GM23338 (cell line): ENCODE results near the gene CRK. TPM values are rescaled to one million over a fixed set of nuclear protein-coding genes. Genes with fewer than 3 reads are reported as not detected.

Source experiments
- ATAC-seq: fragments of 200-7000 bp; cut with Tn5 transposase; 3 replicates; pipeline ENCODE4 v1.9.1; 2020
- DNase-seq: peaks from one replicate; pipeline ENCODE4 v3.0.0-alpha.2; 2015; ENCODE audit warnings: low spot score
- H2AFZ ChIP-seq: fragments of 200-600 bp; sonication (generic); 2 replicates; pipeline ENCODE4 v1.8.0; 2016; ENCODE audit warnings: antibody characterized with exemption, mild to moderate bottlenecking, moderate library complexity
- H3F3A ChIP-seq: fragments of 200-600 bp; sonication (generic); replicated peaks from 2 replicates; pipeline ENCODE4 v1.8.0; 2017; ENCODE audit warnings: antibody characterized with exemption, mixed run types, low read depth
- H3K27ac ChIP-seq: fragments of 200-600 bp; sonication (generic); 2 replicates; pipeline ENCODE4 v1.6.1; 2016; ENCODE audit warnings: low read depth
- H3K27me3 ChIP-seq: fragments of 200-600 bp; sonication (generic); 2 replicates; pipeline ENCODE4 v1.8.0; 2016; ENCODE audit warnings: mild to moderate bottlenecking, mixed run types, moderate library complexity; ENCODE audit not compliant: insufficient read depth
- H3K36me3 ChIP-seq: fragments of 200-600 bp; sonication (generic); 2 replicates; pipeline ENCODE4 v1.8.0; 2016; ENCODE audit warnings: mild to moderate bottlenecking; ENCODE audit not compliant: insufficient read depth
- H3K4me1 ChIP-seq: fragments of 200-600 bp; sonication (generic); 2 replicates; pipeline ENCODE4 v1.8.0; 2016; ENCODE audit warnings: mild to moderate bottlenecking, moderate library complexity; ENCODE audit not compliant: insufficient read depth
- H3K4me2 ChIP-seq: fragments of 200-600 bp; sonication (generic); 2 replicates; pipeline ENCODE4 v1.7.1; 2017; ENCODE audit warnings: mixed run types
- H3K4me3 ChIP-seq: fragments of 200-600 bp; sonication (generic); 2 replicates; pipeline ENCODE4 v1.6.1; 2016; ENCODE audit warnings: mixed run types
- H3K79me2 ChIP-seq: fragments of 200-600 bp; sonication (generic); replicated peaks from 2 replicates; pipeline ENCODE4 v1.8.0; 2017; ENCODE audit warnings: mild to moderate bottlenecking; ENCODE audit not compliant: insufficient read depth
- H3K9me2 ChIP-seq: fragments of 200-600 bp; sonication (generic); 2 replicates; pipeline ENCODE4 v1.8.0; 2017; ENCODE audit not compliant: insufficient read depth
- H4K20me1 ChIP-seq: fragments of 200-600 bp; sonication (generic); replicated peaks from 2 replicates; pipeline ENCODE4 v1.8.0; 2017; ENCODE audit warnings: mild to moderate bottlenecking; ENCODE audit not compliant: insufficient read depth
- H3K27ac Mint-ChIP-seq: 2 replicates; pipeline ENCODE4 v1.8.0; 2020; ENCODE audit warnings: inconsistent platforms, mild to moderate bottlenecking, moderate library complexity, mixed read lengths
- H3K27me3 Mint-ChIP-seq: 3 replicates; pipeline ENCODE4 v1.8.0; 2022; ENCODE audit warnings: low read depth, mild to moderate bottlenecking, moderate library complexity, mixed read lengths, inconsistent platforms; ENCODE audit not compliant: insufficient read depth, poor library complexity
- H3K36me3 Mint-ChIP-seq: 3 replicates; pipeline ENCODE4 v1.8.0; 2021; ENCODE audit warnings: low read depth, mild to moderate bottlenecking, inconsistent platforms, moderate library complexity, mixed read lengths
- H3K4me1 Mint-ChIP-seq: 3 replicates; pipeline ENCODE4 v1.8.0; 2020; ENCODE audit warnings: mild to moderate bottlenecking, inconsistent platforms, mixed read lengths
- H3K4me3 Mint-ChIP-seq: 3 replicates; pipeline ENCODE4 v1.8.0; 2021; ENCODE audit warnings: moderate library complexity, mild to moderate bottlenecking, inconsistent platforms, mixed read lengths
- H3K9me3 Mint-ChIP-seq: 3 replicates; pipeline ENCODE4 v1.8.0; 2020; ENCODE audit warnings: moderate library complexity, mild to moderate bottlenecking, inconsistent platforms, mixed read lengths
- CREB1 ChIP-seq: fragments of 250-450 bp; sonication (Bioruptor Pico); IDR thresholded peaks from 2 replicates; pipeline ENCODE4 v1.5.0; 2020; ENCODE audit warnings: low read depth, mild to moderate bottlenecking, moderate library complexity
- EZH2 ChIP-seq: fragments of 200-600 bp; sonication (generic); IDR thresholded peaks from one replicate; pipeline ENCODE4 v1.8.0; 2017; ENCODE audit warnings: antibody characterized with exemption, mild to moderate bottlenecking, low read depth; ENCODE audit not compliant: unreplicated experiment
- EZH2phosphoT487 ChIP-seq: fragments of 200-600 bp; sonication (generic); IDR thresholded peaks from one replicate; pipeline ENCODE4 v1.8.1; 2018; ENCODE audit warnings: antibody characterized with exemption; ENCODE audit not compliant: unreplicated experiment
- JUNB ChIP-seq: IDR thresholded peaks from one replicate; pipeline ENCODE4 v1.6.1; 2016; ENCODE audit warnings: antibody characterized with exemption; ENCODE audit not compliant: unreplicated experiment
- POLR2AphosphoS5 ChIP-seq: IDR thresholded peaks from 2 replicates; pipeline ENCODE4 v1.6.1; 2016; ENCODE audit warnings: antibody characterized with exemption, low read depth
- ZNF331 ChIP-seq: fragments of 250-450 bp; sonication (Bioruptor Pico); IDR thresholded peaks from 2 replicates; pipeline ENCODE4 v1.5.0; 2020; ENCODE audit warnings: low read depth, mild to moderate bottlenecking, moderate library complexity
- polyA plus RNA-seq: library from polyadenylated mRNA; unstranded; fragments of >200 nt; fragmentation: Nextera tagmentation; extraction: Ambion mirVana; gene quantifications from 2 replicates; pipeline ENCODE4 v1.2.1, GENCODE V29; 2016
- total RNA-seq: library from RNA; depleted of rRNA; stranded (reverse); fragments of >200 nt; shearing (Covaris generic); gene quantifications from 2 replicates; pipeline ENCODE4 v1.2.3, GENCODE V29; 2014
- TF ChIP-seq, protein P1 (sequence below): IDR thresholded peaks from one replicate; pipeline ENCODE4 v1.6.1; 2018; ENCODE audit warnings: antibody characterized with exemption; ENCODE audit not compliant: unreplicated experiment
- TF ChIP-seq, protein P2 (sequence below): IDR thresholded peaks from 2 replicates; pipeline ENCODE4 v1.6.1; 2016; ENCODE audit warnings: antibody characterized with exemption
- TF ChIP-seq, protein P3 (sequence below): fragments of 250-450 bp; sonication (Bioruptor Pico); IDR thresholded peaks from 2 replicates; pipeline ENCODE4 v1.5.0; 2020; ENCODE audit warnings: mild to moderate bottlenecking, moderate library complexity

The CRK gene
- total and polyA plus RNA-seq, 2 experiments from 2014 or later: 32.6 to 59.8 TPM

GRCh38 chr17:1375615-1376014 lies 80.4 kb downstream of the CRK start (continued):
- no peak for TF ChIP-seq JUNB
- TF ChIP-seq, protein P1, sequence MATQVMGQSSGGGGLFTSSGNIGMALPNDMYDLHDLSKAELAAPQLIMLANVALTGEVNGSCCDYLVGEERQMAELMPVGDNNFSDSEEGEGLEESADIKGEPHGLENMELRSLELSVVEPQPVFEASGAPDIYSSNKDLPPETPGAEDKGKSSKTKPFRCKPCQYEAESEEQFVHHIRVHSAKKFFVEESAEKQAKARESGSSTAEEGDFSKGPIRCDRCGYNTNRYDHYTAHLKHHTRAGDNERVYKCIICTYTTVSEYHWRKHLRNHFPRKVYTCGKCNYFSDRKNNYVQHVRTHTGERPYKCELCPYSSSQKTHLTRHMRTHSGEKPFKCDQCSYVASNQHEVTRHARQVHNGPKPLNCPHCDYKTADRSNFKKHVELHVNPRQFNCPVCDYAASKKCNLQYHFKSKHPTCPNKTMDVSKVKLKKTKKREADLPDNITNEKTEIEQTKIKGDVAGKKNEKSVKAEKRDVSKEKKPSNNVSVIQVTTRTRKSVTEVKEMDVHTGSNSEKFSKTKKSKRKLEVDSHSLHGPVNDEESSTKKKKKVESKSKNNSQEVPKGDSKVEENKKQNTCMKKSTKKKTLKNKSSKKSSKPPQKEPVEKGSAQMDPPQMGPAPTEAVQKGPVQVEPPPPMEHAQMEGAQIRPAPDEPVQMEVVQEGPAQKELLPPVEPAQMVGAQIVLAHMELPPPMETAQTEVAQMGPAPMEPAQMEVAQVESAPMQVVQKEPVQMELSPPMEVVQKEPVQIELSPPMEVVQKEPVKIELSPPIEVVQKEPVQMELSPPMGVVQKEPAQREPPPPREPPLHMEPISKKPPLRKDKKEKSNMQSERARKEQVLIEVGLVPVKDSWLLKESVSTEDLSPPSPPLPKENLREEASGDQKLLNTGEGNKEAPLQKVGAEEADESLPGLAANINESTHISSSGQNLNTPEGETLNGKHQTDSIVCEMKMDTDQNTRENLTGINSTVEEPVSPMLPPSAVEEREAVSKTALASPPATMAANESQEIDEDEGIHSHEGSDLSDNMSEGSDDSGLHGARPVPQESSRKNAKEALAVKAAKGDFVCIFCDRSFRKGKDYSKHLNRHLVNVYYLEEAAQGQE: no peak
- no peak for TF ChIP-seq EZH2
- TF ChIP-seq, protein P2, sequence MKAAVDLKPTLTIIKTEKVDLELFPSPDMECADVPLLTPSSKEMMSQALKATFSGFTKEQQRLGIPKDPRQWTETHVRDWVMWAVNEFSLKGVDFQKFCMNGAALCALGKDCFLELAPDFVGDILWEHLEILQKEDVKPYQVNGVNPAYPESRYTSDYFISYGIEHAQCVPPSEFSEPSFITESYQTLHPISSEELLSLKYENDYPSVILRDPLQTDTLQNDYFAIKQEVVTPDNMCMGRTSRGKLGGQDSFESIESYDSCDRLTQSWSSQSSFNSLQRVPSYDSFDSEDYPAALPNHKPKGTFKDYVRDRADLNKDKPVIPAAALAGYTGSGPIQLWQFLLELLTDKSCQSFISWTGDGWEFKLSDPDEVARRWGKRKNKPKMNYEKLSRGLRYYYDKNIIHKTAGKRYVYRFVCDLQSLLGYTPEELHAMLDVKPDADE: no peak

GRCh38 chr17:1374431-1375177 lies 81.4 kb downstream of the CRK start:
- Mint-ChIP-seq H3K9me3 (no peaks in the 10 kb centered on the region), H3K27ac (no peak overlapping the region), H3K4me1 (peaks cover 44% of the 10 kb centered on the region), H3K4me3 (no peak overlapping the region; the same call in 2 of the 3 replicates), H3K36me3 (peaks cover 34% of the 10 kb centered on the region), H3K27me3 (peaks cover 11% of the 10 kb centered on the region)
- 0 out of 2 replicates have a peak overlapping the region, but pooled peaks have one; percentile 51 for H3K4me2 ChIP-seq
- peaks cover 91% of the 10 kb centered on the region for H4K20me1 ChIP-seq
- no peak for DNase-seq
- no peak for ATAC-seq
- H3K4me1 ChIP-seq: peaks cover 49% of the 10 kb centered on the region
- H3K27ac ChIP-seq: 0 out of 2 replicates have a peak overlapping the region, but pooled peaks have one; percentile 23
- H3K27me3 ChIP-seq: no peaks in the 10 kb centered on the region
- H3F3A ChIP-seq: peaks cover 28% of the 10 kb centered on the region
- no peak overlapping the region for H2AFZ ChIP-seq
- H3K79me2 ChIP-seq: peaks cover 100% of the 10 kb centered on the region
- no peak overlapping the region for H3K4me3 ChIP-seq
- no peaks in the 10 kb centered on the region for H3K36me3 ChIP-seq
- no peaks in the 10 kb centered on the region for H3K9me2 ChIP-seq
- TF ChIP-seq CREB1 (CRISPR knock-in tag): no peak
- TF ChIP-seq, protein P3, sequence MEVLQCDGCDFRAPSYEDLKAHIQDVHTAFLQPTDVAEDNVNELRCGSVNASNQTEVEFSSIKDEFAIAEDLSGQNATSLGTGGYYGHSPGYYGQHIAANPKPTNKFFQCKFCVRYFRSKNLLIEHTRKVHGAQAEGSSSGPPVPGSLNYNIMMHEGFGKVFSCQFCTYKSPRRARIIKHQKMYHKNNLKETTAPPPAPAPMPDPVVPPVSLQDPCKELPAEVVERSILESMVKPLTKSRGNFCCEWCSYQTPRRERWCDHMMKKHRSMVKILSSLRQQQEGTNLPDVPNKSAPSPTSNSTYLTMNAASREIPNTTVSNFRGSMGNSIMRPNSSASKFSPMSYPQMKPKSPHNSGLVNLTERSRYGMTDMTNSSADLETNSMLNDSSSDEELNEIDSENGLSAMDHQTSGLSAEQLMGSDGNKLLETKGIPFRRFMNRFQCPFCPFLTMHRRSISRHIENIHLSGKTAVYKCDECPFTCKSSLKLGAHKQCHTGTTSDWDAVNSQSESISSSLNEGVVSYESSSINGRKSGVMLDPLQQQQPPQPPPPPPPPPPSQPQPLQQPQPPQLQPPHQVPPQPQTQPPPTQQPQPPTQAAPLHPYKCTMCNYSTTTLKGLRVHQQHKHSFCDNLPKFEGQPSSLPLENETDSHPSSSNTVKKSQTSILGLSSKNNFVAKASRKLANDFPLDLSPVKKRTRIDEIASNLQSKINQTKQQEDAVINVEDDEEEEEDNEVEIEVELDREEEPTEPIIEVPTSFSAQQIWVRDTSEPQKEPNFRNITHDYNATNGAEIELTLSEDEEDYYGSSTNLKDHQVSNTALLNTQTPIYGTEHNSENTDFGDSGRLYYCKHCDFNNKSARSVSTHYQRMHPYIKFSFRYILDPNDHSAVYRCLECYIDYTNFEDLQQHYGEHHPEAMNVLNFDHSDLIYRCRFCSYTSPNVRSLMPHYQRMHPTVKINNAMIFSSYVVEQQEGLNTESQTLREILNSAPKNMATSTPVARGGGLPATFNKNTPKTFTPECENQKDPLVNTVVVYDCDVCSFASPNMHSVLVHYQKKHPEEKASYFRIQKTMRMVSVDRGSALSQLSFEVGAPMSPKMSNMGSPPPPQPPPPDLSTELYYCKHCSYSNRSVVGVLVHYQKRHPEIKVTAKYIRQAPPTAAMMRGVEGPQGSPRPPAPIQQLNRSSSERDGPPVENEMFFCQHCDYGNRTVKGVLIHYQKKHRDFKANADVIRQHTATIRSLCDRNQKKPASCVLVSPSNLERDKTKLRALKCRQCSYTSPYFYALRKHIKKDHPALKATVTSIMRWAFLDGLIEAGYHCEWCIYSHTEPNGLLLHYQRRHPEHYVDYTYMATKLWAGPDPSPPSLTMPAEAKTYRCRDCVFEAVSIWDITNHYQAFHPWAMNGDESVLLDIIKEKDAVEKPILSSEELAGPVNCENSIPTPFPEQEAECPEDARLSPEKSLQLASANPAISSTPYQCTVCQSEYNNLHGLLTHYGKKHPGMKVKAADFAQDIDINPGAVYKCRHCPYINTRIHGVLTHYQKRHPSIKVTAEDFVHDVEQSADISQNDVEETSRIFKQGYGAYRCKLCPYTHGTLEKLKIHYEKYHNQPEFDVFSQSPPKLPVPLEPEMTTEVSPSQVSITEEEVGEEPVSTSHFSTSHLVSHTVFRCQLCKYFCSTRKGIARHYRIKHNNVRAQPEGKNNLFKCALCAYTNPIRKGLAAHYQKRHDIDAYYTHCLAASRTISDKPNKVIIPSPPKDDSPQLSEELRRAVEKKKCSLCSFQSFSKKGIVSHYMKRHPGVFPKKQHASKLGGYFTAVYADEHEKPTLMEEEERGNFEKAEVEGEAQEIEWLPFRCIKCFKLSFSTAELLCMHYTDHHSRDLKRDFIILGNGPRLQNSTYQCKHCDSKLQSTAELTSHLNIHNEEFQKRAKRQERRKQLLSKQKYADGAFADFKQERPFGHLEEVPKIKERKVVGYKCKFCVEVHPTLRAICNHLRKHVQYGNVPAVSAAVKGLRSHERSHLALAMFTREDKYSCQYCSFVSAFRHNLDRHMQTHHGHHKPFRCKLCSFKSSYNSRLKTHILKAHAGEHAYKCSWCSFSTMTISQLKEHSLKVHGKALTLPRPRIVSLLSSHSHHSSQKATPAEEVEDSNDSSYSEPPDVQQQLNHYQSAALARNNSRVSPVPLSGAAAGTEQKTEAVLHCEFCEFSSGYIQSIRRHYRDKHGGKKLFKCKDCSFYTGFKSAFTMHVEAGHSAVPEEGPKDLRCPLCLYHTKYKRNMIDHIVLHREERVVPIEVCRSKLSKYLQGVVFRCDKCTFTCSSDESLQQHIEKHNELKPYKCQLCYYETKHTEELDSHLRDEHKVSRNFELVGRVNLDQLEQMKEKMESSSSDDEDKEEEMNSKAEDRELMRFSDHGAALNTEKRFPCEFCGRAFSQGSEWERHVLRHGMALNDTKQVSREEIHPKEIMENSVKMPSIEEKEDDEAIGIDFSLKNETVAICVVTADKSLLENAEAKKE: no peak
- no peak for TF ChIP-seq POLR2AphosphoS5
- no peak for TF ChIP-seq EZH2
- TF ChIP-seq, protein P1: no peak
- no peak for TF ChIP-seq EZH2phosphoT487
- no peak for TF ChIP-seq ZNF331
